Esophagus (tissue), 2 donors: ENCODE measurements around the gene MYB. TPM values are rescaled to one million over a fixed set of nuclear protein-coding genes. Genes with fewer than 3 reads are reported as not detected.
"Not testable (repeated sequence)": the region's sequence is repeated elsewhere in the genome, so short reads cannot be mapped to it uniquely, and the experiment has no call there.

ENCODE experiments used
- H3K27ac ChIP-seq, 2 donors: one replicate each; pipeline ENCODE4 v1.5.1; 2013; ENCODE audit warnings: low read depth in 2 of 2, mild to moderate bottlenecking in 2 of 2, inconsistent platforms in 1 of 2, low read length in 1 of 2, moderate library complexity in 1 of 2
- H3K27me3 ChIP-seq, 2 donors: one replicate each; pipeline ENCODE4 v1.6.1; 2013; ENCODE audit warnings: low read length in 2 of 2, control low read depth in 1 of 2, mild to moderate bottlenecking in 1 of 2; ENCODE audit not compliant: insufficient read depth in 2 of 2, control insufficient read depth in 1 of 2
- H3K36me3 ChIP-seq, 2 donors: one replicate each; pipeline ENCODE4 v1.6.1; 2013; ENCODE audit warnings: low read length in 1 of 2; ENCODE audit not compliant: control insufficient read depth in 2 of 2, insufficient read depth in 2 of 2
- H3K4me1 ChIP-seq, 2 donors: one replicate each; pipeline ENCODE4 v1.6.1; 2013; ENCODE audit warnings: low read length in 1 of 2; ENCODE audit not compliant: control insufficient read depth in 2 of 2, insufficient read depth in 2 of 2
- H3K4me3 ChIP-seq, 2 donors: one replicate each; pipeline ENCODE4 v1.5.1; 2013; ENCODE audit warnings: low read length in 2 of 2, mild to moderate bottlenecking in 2 of 2, low read depth in 1 of 2, moderate library complexity in 1 of 2
- H3K9me3 ChIP-seq, 2 donors: one replicate each; pipeline ENCODE4 v1.6.1; 2013; ENCODE audit warnings: mild to moderate bottlenecking in 2 of 2, low read depth in 1 of 2, low read length in 1 of 2, moderate library complexity in 1 of 2; ENCODE audit not compliant: control insufficient read depth in 2 of 2, insufficient read depth in 1 of 2
- WGBS, 2 donors: extraction: QIAGEN DNeasy Blood & Tissue Kit; methylation state at CpG; one replicate each; pipeline ENCODE4 v1.1.7; 2013; 5-methylcytosine and 5-hydroxymethylcytosine counted together
- polyA plus RNA-seq, 2 donors: library from polyadenylated mRNA; stranded (reverse); fragments of 200-250 nt; gene quantifications; one replicate each; pipeline ENCODE4 v1.2.3, GENCODE V29; 2013
- donor health status: healthy with polysubstance abuse.
- donor health status: Bipolar disorder and iron deficiency.

The MYB gene
- polyA plus RNA-seq: 1 to 10 TPM; 1.5 to 2.5 TPM

GRCh38 chr6:135180542-135181332, at the start of gene MYB:
Gene MYB, plus strand, starts transcription at chr6:135181308. Its CDS starts 206 bp downstream, at chr6:135181514.
- H3K4me3 ChIP-seq: peak within 1 kb of the TSS; percentile 59 to 61
- H3K27me3 ChIP-seq: no peaks in the 10 kb centered on the region
- 0 to 1% methylated on average over 47 to 75 of the region's 75 CpGs for WGBS, 2 donors
- H3K27ac ChIP-seq: peak within 1 kb of the TSS; percentile 28 to 44
- H3K4me1 ChIP-seq: peaks cover 0 to 3% of the 10 kb centered on the region in 2 donors
- no peaks in the 10 kb centered on the region for H3K36me3 ChIP-seq
- H3K9me3 ChIP-seq: no peaks in the 10 kb centered on the region

GRCh38 chr6:135132776-135133175, 48.3 kb upstream of the MYB start:
- Histone ChIP-seq H3K4me3 (no peak overlapping the region), H3K27me3 (no peaks in the 10 kb centered on the region), H3K9me3 (no peaks in the 10 kb centered on the region), H3K36me3 (no peaks in the 10 kb centered on the region), H3K27ac (no peak overlapping the region), H3K4me1 (no peaks in the 10 kb centered on the region)
- 91 to 95% methylated on average over 2 of the region's 2 CpGs for WGBS, 2 donors

- H3K36me3 ChIP-seq: no peaks in the 10 kb centered on the region
- no peak overlapping the region for H3K27ac ChIP-seq
- no peaks in the 10 kb centered on the region for H3K4me1 ChIP-seq
- no peaks in the 10 kb centered on the region for H3K9me3 ChIP-seq
- no peaks in the 10 kb centered on the region for H3K27me3 ChIP-seq
- 85 to 89% methylated on average over 4 of the region's 4 CpGs for WGBS, 2 donors
- no peak overlapping the region for H3K4me3 ChIP-seq
These were observed 45.3 kb upstream of the MYB start for GRCh38 chr6:135135835-135136234.

GRCh38 chr6:135137826-135138225, 43.3 kb upstream of the MYB start:
- Histone ChIP-seq H3K9me3 (no peaks in the 10 kb centered on the region), H3K4me1 (no peaks in the 10 kb centered on the region), H3K36me3 (no peaks in the 10 kb centered on the region), H3K4me3 (no peak overlapping the region), H3K27ac (no peak overlapping the region), H3K27me3 (no peaks in the 10 kb centered on the region)
- 69 to 82% methylated on average over 1 of the region's 1 CpG for WGBS, 2 donors

GRCh38 chr6:135141182-135141581, 39.9 kb upstream of the MYB start:
- no peak overlapping the region for H3K4me3 ChIP-seq
- H3K36me3 ChIP-seq: no peaks in the 10 kb centered on the region
- H3K27me3 ChIP-seq: no peaks in the 10 kb centered on the region
- H3K9me3 ChIP-seq: no peaks in the 10 kb centered on the region
- WGBS, 2 donors: 82 to 83% methylated on average over 4 of the region's 4 CpGs
- no peak overlapping the region for H3K27ac ChIP-seq
- H3K4me1 ChIP-seq: no peaks in the 10 kb centered on the region

GRCh38 chr6:135141728-135142127, 39.4 kb upstream of the MYB start:
- H3K9me3 ChIP-seq: no peaks in the 10 kb centered on the region

GRCh38 chr6:135142232-135142631, 38.9 kb upstream of the MYB start:
- not testable (repeated sequence) for H3K4me1 ChIP-seq, H3K9me3 ChIP-seq, H3K36me3 ChIP-seq, H3K27ac ChIP-seq, H3K27me3 ChIP-seq, H3K4me3 ChIP-seq
- WGBS, 2 donors: 100% methylated on average over 1 of the region's 1 CpG

More at GRCh38 chr6:135141728-135142127, 39.4 kb upstream of the MYB start:
- H3K4me3 ChIP-seq: no peak overlapping the region
- no peak overlapping the region for H3K27ac ChIP-seq
- H3K4me1 ChIP-seq: no peaks in the 10 kb centered on the region
- no peaks in the 10 kb centered on the region for H3K36me3 ChIP-seq
- no peaks in the 10 kb centered on the region for H3K27me3 ChIP-seq

- Histone ChIP-seq H3K4me3 (no peak overlapping the region), H3K27me3 (no peaks in the 10 kb centered on the region), H3K36me3 (no peaks in the 10 kb centered on the region), H3K27ac (no peak overlapping the region), H3K4me1 (no peaks in the 10 kb centered on the region), H3K9me3 (no peaks in the 10 kb centered on the region)
- 29 to 30% methylated on average over 4 of the region's 4 CpGs for WGBS, 2 donors
These were observed 36.4 kb upstream of the MYB start for GRCh38 chr6:135144673-135145062.

- Histone ChIP-seq H3K27me3 (no peaks in the 10 kb centered on the region), H3K36me3 (no peaks in the 10 kb centered on the region), H3K4me3 (no peak overlapping the region), H3K4me1 (no peaks in the 10 kb centered on the region), H3K9me3 (no peaks in the 10 kb centered on the region), H3K27ac (no peak overlapping the region)
- WGBS, 2 donors: 66 to 73% methylated on average over 2 of the region's 2 CpGs
These were observed 35.9 kb upstream of the MYB start for GRCh38 chr6:135145063-135145800.
